ENCODE results near the gene NR2F1. TPM values are rescaled to one million over a fixed set of nuclear protein-coding genes. Genes with fewer than 3 reads are reported as not detected.

NR2F1 gene
- total and polyA plus RNA-seq, 4 donors = 0.72 to 27.0 (median 10.0) TPM; not detected in 1

DNA sequence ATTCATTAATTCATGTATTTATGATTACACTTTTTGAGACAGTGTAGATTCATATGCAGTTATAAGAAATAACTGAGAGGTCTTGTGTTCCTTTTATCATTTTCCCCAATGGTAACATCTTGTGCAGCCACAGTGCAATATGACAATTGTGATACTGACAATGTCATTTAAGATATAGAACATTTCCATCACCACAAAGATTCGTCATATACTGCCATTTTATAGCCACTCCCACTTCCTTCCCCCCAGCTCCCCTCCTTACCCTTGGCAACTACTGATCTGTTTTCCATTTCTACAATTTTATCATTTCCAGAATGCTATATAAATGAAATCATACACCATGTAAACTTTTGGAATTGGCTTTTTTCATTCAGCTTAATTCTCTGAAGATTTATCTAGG, 53.8 kb downstream of the NR2F1 start:
- Histone ChIP-seq H3K4me1 (ENCODE audit: control insufficient read depth in 1 of 2, insufficient read depth in 2 of 2, low read length in 2 of 2) (no peaks in the 10 kb centered on the region), H3K36me3 (ENCODE audit: control insufficient read depth in 1 of 2, insufficient read depth in 2 of 2, low read length in 1 of 2) (no peaks in the 10 kb centered on the region), H3K4me3 (ENCODE audit: low read length in 2 of 2) (no peak overlapping the region), H3K27ac (ENCODE audit: low read depth in 1 of 2, low read length in 2 of 2) (no peak overlapping the region), H3K9me3 (ENCODE audit: control insufficient read depth, low read length) (no peaks in the 10 kb centered on the region), H3K27me3 (ENCODE audit: control insufficient read depth in 1 of 2, insufficient read depth in 2 of 2, low read length in 1 of 2) (no peaks in the 10 kb centered on the region)
- 91 to 94% methylated on average over 1 of the region's 1 CpG for WGBS, 2 donors
- intact Hi-C loops (cut with DNase I) = no loop called here
- DNase-seq (no peak), ATAC-seq (ENCODE audit: low FRiP score) (no peak)

DNA sequence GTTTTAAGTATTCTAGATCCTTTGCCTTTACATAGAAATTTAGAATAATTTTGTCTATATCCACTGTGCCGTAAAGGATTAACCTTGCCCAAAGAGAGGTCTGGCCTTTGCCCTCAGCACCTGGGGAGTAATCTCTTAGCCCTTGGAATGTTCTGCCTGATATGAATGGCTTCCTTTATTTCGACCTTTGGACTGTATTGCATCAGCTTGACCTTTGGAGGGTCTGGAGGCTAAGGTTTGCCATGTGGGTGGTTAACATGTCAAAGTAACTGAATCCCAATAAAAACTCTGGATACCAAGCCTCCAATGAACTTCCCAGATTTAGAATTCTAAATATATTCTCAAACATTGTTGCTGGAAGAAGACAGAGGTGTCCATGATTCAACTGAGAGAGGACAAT, 54.7 kb downstream of the NR2F1 start:
- 67 to 74% methylated on average over 2 of the region's 2 CpGs for WGBS, 2 donors
- no peaks in the 10 kb centered on the region for H3K9me3 ChIP-seq (ENCODE audit: control insufficient read depth, low read length)

DNA sequence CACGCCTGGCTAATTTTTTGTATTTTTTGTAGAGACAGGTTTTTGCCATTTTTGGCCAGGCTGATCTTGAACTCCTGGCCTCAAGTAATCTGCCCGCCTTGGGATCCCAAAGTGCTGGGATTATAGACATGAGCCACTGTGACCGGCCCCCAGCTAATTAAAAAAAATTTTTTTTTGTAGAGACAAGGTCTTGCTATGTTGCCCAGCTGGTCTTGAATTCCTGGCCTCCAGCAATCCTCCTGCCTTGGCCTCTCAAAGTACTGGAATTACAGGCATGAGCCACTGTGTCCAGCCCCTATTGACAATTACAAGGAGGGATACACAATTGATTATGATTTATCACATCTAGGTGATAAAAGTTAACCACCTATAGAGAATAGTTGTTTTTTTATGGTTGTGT, 59.5 kb downstream of the NR2F1 start:
- DNase-seq (no peak), ATAC-seq (ENCODE audit: low FRiP score) (no peak)
- Histone ChIP-seq H3K27ac (ENCODE audit: low read depth in 1 of 2, low read length in 2 of 2) (no peak overlapping the region), H3K36me3 (ENCODE audit: control insufficient read depth in 1 of 2, insufficient read depth in 2 of 2, low read length in 1 of 2) (no peaks in the 10 kb centered on the region), H3K4me3 (ENCODE audit: low read length in 2 of 2) (no peak overlapping the region), H3K9me3 (ENCODE audit: control insufficient read depth, low read length) (no peaks in the 10 kb centered on the region), H3K4me1 (ENCODE audit: control insufficient read depth in 1 of 2, insufficient read depth in 2 of 2, low read length in 2 of 2) (no peaks in the 10 kb centered on the region), H3K27me3 (ENCODE audit: control insufficient read depth in 1 of 2, insufficient read depth in 2 of 2, low read length in 1 of 2) (no peaks in the 10 kb centered on the region)
- intact Hi-C loops (cut with DNase I) = no loop called here
- 98% methylated on average over 3 of the region's 3 CpGs for WGBS, 2 donors

More for the DNA sequence above, 54.7 kb downstream of the NR2F1 start:
- Histone ChIP-seq H3K4me3 (ENCODE audit: low read length in 2 of 2) (no peak overlapping the region), H3K27ac (ENCODE audit: low read depth in 1 of 2, low read length in 2 of 2) (no peak overlapping the region), H3K4me1 (ENCODE audit: control insufficient read depth in 1 of 2, insufficient read depth in 2 of 2, low read length in 2 of 2) (no peaks in the 10 kb centered on the region), H3K36me3 (ENCODE audit: control insufficient read depth in 1 of 2, insufficient read depth in 2 of 2, low read length in 1 of 2) (no peaks in the 10 kb centered on the region), H3K27me3 (ENCODE audit: control insufficient read depth in 1 of 2, insufficient read depth in 2 of 2, low read length in 1 of 2) (no peaks in the 10 kb centered on the region)
- intact Hi-C loops (cut with DNase I) = no loop called here
- DNase-seq (no peak), ATAC-seq (ENCODE audit: low FRiP score) (no peak)

Other genes with a start within 250 kb of the NR2F1 start
- 10 to 100 TPM in 1 of 2 donors, 1 to 10 TPM in 1; 7.6 to 16.8 TPM for gene NR2F1-AS1, start 2.0 kb upstream of the NR2F1 start, total RNA-seq
- 1 to 10 TPM in 1 of 2 donors, under 1 TPM in 1; 0.08 to 2.8 TPM for gene NR2F1-AS1, start 2.0 kb upstream of the NR2F1 start, polyA plus RNA-seq
- 1 to 10 TPM; 2.8 to 5.1 TPM for gene POU5F2, start 158.4 kb downstream of the NR2F1 start, total RNA-seq
- under 1 TPM in 1 of 2 donors, not detected in 1; 0.10 TPM for gene POU5F2, start 158.4 kb downstream of the NR2F1 start, polyA plus RNA-seq

Measured in aorta (tissue), 5 donors.